GM12878 (cell line): ENCODE data around the gene NOSTRIN.

Experiments
- CHD4 ChIP-seq: fragments of 200-600 bp; sonication (generic); IDR thresholded peaks from 2 replicates; pipeline ENCODE4 v1.6.1; 2016; ENCODE audit warnings: mild to moderate bottlenecking
- CTCF ChIP-seq, 3 experiments: IDR thresholded peaks in 2 of 3; conservative IDR thresholded peaks in 1 of 3; 2 replicates each; pipeline ENCODE4 v1.5.1; 2011; ENCODE audit warnings: low read depth in 3 of 3, low read length in 3 of 3, mild to moderate bottlenecking in 3 of 3, control low read depth in 2 of 3, moderate library complexity in 2 of 3, inconsistent platforms in 1 of 3, mixed read lengths in 1 of 3; ENCODE audit not compliant: control insufficient read depth in 2 of 3, insufficient read depth in 1 of 3; ENCODE audit errors: extremely low read depth in 1 of 3
- IKZF1 ChIP-seq: fragments of 450-650 bp; conservative IDR thresholded peaks from 2 replicates; pipeline ENCODE4 v1.6.1; 2017; ENCODE audit warnings: antibody characterized with exemption, mild to moderate bottlenecking
- POLR2AphosphoS5 ChIP-seq: IDR thresholded peaks from 2 replicates; pipeline ENCODE4 v1.6.1; 2011; ENCODE audit warnings: mild to moderate bottlenecking, low read length, inconsistent platforms
- ZNF274 ChIP-seq: IDR thresholded peaks from one replicate; pipeline ENCODE4 v1.8.0; 2011; ENCODE audit not compliant: insufficient read length, insufficient read depth

DNA sequence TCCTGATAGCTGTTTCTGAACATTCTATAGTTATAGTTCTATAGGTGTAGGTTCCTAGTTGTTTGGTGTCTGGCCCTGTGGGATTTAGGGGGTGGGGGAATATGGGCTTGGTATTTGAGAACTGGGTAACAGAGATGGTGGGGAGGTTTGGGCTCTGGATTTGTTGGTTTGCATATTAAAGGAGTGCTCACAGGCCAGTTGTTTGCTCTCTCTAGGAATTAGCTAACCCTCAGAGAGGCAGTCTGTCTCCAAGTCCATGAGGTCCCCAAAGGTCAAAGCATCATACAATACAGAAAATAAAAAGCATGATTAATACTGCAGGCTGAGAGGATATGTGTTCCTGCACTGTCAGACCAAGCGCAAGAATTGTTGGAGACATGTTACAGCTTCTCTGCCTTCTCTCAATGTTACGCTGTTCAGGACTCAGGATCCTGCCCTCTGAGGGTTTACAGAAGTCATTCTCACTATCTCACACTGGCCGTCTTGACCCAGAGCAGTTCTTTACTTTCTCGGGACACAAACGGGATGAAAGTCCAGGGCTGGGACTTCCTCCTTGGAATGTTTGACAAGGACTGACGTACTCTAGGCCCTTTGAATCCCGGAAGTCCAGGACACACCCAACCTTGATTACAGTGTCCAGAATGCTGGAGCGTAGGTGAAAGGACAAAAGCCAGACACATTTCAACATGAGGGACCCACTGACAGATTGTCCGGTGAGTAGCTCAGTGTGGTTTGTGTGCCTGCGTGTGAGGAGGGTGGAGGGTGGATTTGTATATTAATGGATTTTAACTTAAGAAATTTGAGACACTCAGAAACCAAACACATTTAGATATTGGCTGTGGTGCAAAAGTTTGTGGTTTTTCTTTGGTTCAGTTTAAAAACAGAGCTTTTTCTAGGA, at the start of gene NOSTRIN:
- TF ChIP-seq ZNF274 (no peak), POLR2AphosphoS5 (no peak), CHD4 (no peak), CTCF (IDR thresholded peaks at IDR 0.05 in 2 of 3, conservative IDR thresholded peaks at IDR 0.05 in 1 of 3; ENCODE audit: control insufficient read depth in 2 of 3, extremely low read depth in 1 of 3, insufficient read depth in 1 of 3, low read depth in 3 of 3, low read length in 3 of 3) (no peak), IKZF1 (no peak)
